ENCODE measurements around the gene C2orf69.
A peak's percentile ranks its signal among the peaks of the same experiment; 100 is the strongest.
"Not testable (repeated sequence)": the region's sequence is repeated elsewhere in the genome, so short reads cannot be mapped to it uniquely, and the experiment has no call there.

The C2orf69 gene

GRCh38 chr2:199911052-199911876 lies at the start of gene C2orf69:
TSS of gene C2orf69 (plus strand) at chr2:199911293. CDS start at chr2:199911439, 146 bp downstream.
- peak; percentile 98 for DNase-seq (ENCODE audit: low spot score)

- no peak for DNase-seq (ENCODE audit: low spot score)
Measured at GRCh38 chr2:199862788-199863187, 48.3 kb upstream of the C2orf69 start.

GRCh38 chr2:199865905-199866304 lies 45.2 kb upstream of the C2orf69 start:
- DNase-seq (ENCODE audit: low spot score): no peak

GRCh38 chr2:199868431-199869226 lies 42.5 kb upstream of the C2orf69 start:
- DNase-seq (ENCODE audit: low spot score): no peak

- DNase-seq (ENCODE audit: low spot score): no peak
Measured at GRCh38 chr2:199869227-199869541, 41.9 kb upstream of the C2orf69 start.

- no peak for DNase-seq (ENCODE audit: low spot score)
Measured at GRCh38 chr2:199869653-199870052, 41.4 kb upstream of the C2orf69 start.

- DNase-seq (ENCODE audit: low spot score): no peak
Measured at GRCh38 chr2:199870581-199870980, 40.5 kb upstream of the C2orf69 start.

GRCh38 chr2:199874209-199874608 lies 36.9 kb upstream of the C2orf69 start:
- no peak for DNase-seq (ENCODE audit: low spot score)

GRCh38 chr2:199875400-199875799 lies 35.7 kb upstream of the C2orf69 start:
- DNase-seq (ENCODE audit: low spot score): no peak

- DNase-seq (ENCODE audit: low spot score): no peak
Measured at GRCh38 chr2:199882667-199883066, 28.4 kb upstream of the C2orf69 start.

GRCh38 chr2:199883474-199884212 lies 27.4 kb upstream of the C2orf69 start:
- no peak for DNase-seq (ENCODE audit: low spot score)

- DNase-seq (ENCODE audit: low spot score): no peak
Measured at GRCh38 chr2:199895406-199895805, 15.7 kb upstream of the C2orf69 start.

- DNase-seq (ENCODE audit: low spot score): no peak
Measured at GRCh38 chr2:199896617-199897016, 14.5 kb upstream of the C2orf69 start.

GRCh38 chr2:199901942-199902341 lies 9.2 kb upstream of the C2orf69 start:
- no peak for DNase-seq (ENCODE audit: low spot score)

GRCh38 chr2:199902486-199903110 lies 8.5 kb upstream of the C2orf69 start:
- no peak for DNase-seq (ENCODE audit: low spot score)

- DNase-seq (ENCODE audit: low spot score): no peak
Measured at GRCh38 chr2:199903111-199903510, 8.0 kb upstream of the C2orf69 start.

- no peak for DNase-seq (ENCODE audit: low spot score)
Measured at GRCh38 chr2:199907008-199907714, 3.9 kb upstream of the C2orf69 start.

GRCh38 chr2:199910338-199911051 lies 598 bp upstream of the C2orf69 start:
- DNase-seq (ENCODE audit: low spot score): no peak

GRCh38 chr2:199911877-199912161 lies 726 bp downstream of the C2orf69 start:
- DNase-seq (ENCODE audit: low spot score): no peak

- not testable (repeated sequence) for DNase-seq (ENCODE audit: low spot score)
Measured at GRCh38 chr2:199912553-199913114, 1.5 kb downstream of the C2orf69 start.
